Panc1 (cell line): ENCODE measurements around the gene RDX. TPM values are rescaled to one million over a fixed set of nuclear protein-coding genes. Genes with fewer than 3 reads are reported as not detected.

ENCODE experiments used
- ATAC-seq: fragments of 200-7000 bp; cut with Tn5 transposase; 2 replicates; pipeline ENCODE4 v1.9.1; 2020; ENCODE audit warnings: mild to moderate bottlenecking, moderate library complexity
- BruUV-seq: library from RNA; stranded (reverse); fragments of 400-500 nt; replicated peaks from 2 replicates; lab custom pipeline; 2021; lab: Mats Ljungman, UMichigan
- CTCF ChIA-PET: fragments of 300-600 bp; sonication (Branson Sonifier 250); formaldehyde crosslinking; loops from one replicate; lab custom pipeline; 2022; ENCODE audit warnings: antibody characterized with exemption; lab: Charles Lee
- POLR2A ChIA-PET: fragments of 300-600 bp; sonication (Branson Sonifier 250); formaldehyde crosslinking; loops from one replicate; lab custom pipeline; 2022; ENCODE audit warnings: antibody characterized with exemption; lab: Charles Lee
- DNase-seq: peaks from one replicate; pipeline ENCODE4 v3.0.0-alpha.2; 2010; ENCODE audit warnings: low read depth, low spot score
- H3K27ac ChIP-seq: 2 replicates; pipeline ENCODE4 v1.5.1; 2011; ENCODE audit warnings: mild to moderate bottlenecking, low read length, inconsistent platforms
- H3K27me3 ChIP-seq: fragments of 200-500 bp; sonication (Bioruptor generic); 2 replicates; pipeline ENCODE4 v1.6.0; 2014; ENCODE audit warnings: low read length, inconsistent platforms; ENCODE audit not compliant: control insufficient read depth, insufficient read depth
- H3K36me3 ChIP-seq: fragments of 200-500 bp; sonication (Bioruptor generic); 2 replicates; pipeline ENCODE4 v1.5.1; 2014; ENCODE audit warnings: inconsistent platforms, mild to moderate bottlenecking, low read length, moderate library complexity; ENCODE audit not compliant: control insufficient read depth, insufficient read depth
- H3K4me1 ChIP-seq: 2 replicates; pipeline ENCODE4 v1.5.1; 2011; ENCODE audit warnings: inconsistent platforms, mild to moderate bottlenecking, low read length, moderate library complexity; ENCODE audit not compliant: control insufficient read depth, insufficient read depth
- H3K4me3 ChIP-seq, 2 experiments: 2 replicates each; pipeline ENCODE4 v1.5.1; 2011 to 2012; ENCODE audit warnings: low read depth in 2 of 2, low read length in 2 of 2, mild to moderate bottlenecking in 2 of 2, inconsistent platforms in 1 of 2, moderate library complexity in 1 of 2
- H3K9me3 ChIP-seq: fragments of 200-500 bp; sonication (Bioruptor generic); 2 replicates; pipeline ENCODE4 v1.5.1; 2014; ENCODE audit warnings: low read depth, mild to moderate bottlenecking, inconsistent platforms, low read length, moderate library complexity; ENCODE audit not compliant: control insufficient read depth, insufficient read depth
- POLR2AphosphoS5 ChIP-seq: IDR thresholded peaks from 2 replicates; pipeline ENCODE4 v1.6.1; 2012; ENCODE audit warnings: mild to moderate bottlenecking, low read depth, low read length, moderate library complexity
- REST ChIP-seq, 2 experiments: IDR thresholded peaks; 2 replicates each; pipeline ENCODE4 v1.6.1; 2011 to 2012; ENCODE audit warnings: low read depth in 2 of 2, control low read depth in 1 of 2, low read length in 1 of 2, mild to moderate bottlenecking in 1 of 2, moderate library complexity in 1 of 2; ENCODE audit not compliant: insufficient read depth in 1 of 2
- SIN3A ChIP-seq: IDR thresholded peaks from 2 replicates; pipeline ENCODE4 v1.6.1; 2012; ENCODE audit warnings: low read depth, mild to moderate bottlenecking, low read length, moderate library complexity, borderline replicate concordance; ENCODE audit not compliant: insufficient read depth
- TCF7L2 ChIP-seq: IDR thresholded peaks from 2 replicates; pipeline ENCODE4 v1.6.1; 2011; ENCODE audit warnings: mild to moderate bottlenecking, low read depth, low read length, inconsistent platforms
- in situ Hi-C: cut with HindIII; loops from 2 replicates; pipeline ENCODE4 v1.10.0; 2016; ENCODE audit warnings: low sequenced_read_pairs, low pct_unique_long_range_greater_than_20kb
- intact Hi-C: fragments of 100-400 bp; cut with micrococcal nuclease; formaldehyde crosslinking; loops from one replicate; pipeline ENCODE4 v1.10.0; 2022; ENCODE audit not compliant: unreplicated experiment
- total RNA-seq: library from RNA; stranded (reverse); gene quantifications from one replicate; pipeline ENCODE4 v1.2.1, GENCODE V29; 2021; ENCODE audit not compliant: unreplicated experiment
- TF ChIP-seq, protein P1 (sequence below): fragments of 450-650 bp; IDR thresholded peaks from 2 replicates; pipeline ENCODE4 v1.5.1; 2017; ENCODE audit warnings: mild to moderate bottlenecking

The RDX gene
- total RNA-seq, 1 experiment from 2014 or later = 200 TPM

- ATAC-seq (no peak), DNase-seq (no peak)
- Histone ChIP-seq H3K27me3 (no peaks in the 10 kb centered on the region), H3K36me3 (no peaks in the 10 kb centered on the region), H3K9me3 (no peaks in the 10 kb centered on the region), H3K4me1 (peaks cover 5% of the 10 kb centered on the region), H3K27ac (no peak overlapping the region), H3K4me3 (no peak overlapping the region)
- in situ Hi-C loops (no loop called here), intact Hi-C loops (no loop called here)
- TF ChIP-seq POLR2AphosphoS5 (no peak), SIN3A (no peak), REST (IDR thresholded peaks at IDR 0.05; ENCODE audit: insufficient read depth in 1 of 2, low read depth in 2 of 2, low read length in 1 of 2) (no peak), TCF7L2 (no peak)
- TF ChIP-seq, protein P1, sequence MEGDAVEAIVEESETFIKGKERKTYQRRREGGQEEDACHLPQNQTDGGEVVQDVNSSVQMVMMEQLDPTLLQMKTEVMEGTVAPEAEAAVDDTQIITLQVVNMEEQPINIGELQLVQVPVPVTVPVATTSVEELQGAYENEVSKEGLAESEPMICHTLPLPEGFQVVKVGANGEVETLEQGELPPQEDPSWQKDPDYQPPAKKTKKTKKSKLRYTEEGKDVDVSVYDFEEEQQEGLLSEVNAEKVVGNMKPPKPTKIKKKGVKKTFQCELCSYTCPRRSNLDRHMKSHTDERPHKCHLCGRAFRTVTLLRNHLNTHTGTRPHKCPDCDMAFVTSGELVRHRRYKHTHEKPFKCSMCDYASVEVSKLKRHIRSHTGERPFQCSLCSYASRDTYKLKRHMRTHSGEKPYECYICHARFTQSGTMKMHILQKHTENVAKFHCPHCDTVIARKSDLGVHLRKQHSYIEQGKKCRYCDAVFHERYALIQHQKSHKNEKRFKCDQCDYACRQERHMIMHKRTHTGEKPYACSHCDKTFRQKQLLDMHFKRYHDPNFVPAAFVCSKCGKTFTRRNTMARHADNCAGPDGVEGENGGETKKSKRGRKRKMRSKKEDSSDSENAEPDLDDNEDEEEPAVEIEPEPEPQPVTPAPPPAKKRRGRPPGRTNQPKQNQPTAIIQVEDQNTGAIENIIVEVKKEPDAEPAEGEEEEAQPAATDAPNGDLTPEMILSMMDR = no peak
- POLR2A ChIA-PET = no interaction called here
- BruUV-seq = no TSS peak
- CTCF ChIA-PET = no interaction called here
Measured at GRCh38 chr11:110152199-110152598, 144.2 kb downstream of the RDX start.

DNA sequence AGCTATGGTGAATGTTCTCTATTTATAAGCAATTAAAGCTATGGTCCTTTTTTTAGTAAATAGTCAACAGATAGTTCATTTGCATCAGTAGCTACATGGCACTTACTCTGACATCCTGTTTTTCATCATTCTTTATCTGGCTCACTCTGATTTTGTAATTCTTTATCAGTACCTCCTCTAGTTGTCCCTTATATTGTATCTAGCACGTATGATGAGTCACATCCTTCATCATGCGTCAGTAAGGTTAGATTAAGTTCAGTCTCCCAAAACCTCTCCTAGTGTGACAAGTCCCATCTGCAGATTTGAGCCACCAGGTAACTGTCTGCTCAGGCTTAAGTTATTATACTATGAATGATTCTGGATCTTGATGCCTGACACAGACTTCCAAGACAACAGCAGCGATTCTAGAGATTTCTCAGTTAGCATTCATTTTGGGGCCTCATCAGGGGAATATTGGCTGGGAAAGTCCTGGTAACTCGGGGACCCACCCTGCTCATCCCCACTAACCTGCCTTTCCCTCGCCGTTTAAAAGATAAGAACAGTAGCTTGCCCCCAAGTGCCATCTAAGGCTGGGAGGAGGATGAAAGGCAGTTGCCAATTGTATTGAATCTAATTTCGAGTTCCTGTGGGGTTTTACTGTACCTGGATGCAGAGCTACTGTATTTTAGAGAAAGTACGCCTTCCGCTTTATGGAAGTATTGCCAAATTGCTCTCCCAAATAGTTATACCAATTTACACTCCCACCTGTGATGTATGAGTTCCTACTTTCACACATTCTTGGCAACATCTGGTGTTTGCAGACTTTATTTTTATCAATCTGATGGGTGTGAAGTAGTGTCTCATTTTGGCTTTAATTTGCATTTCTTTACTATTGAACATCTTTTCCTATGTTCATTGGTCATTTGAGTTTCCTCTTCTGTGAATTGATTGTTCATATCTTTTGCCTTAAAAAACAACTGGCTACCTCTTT is 147.4 kb downstream of the RDX start:
- ATAC-seq (no peak), DNase-seq (no peak)
- intact Hi-C loops = no loop called here
- no TSS peak for BruUV-seq
- peaks cover 5% of the 10 kb centered on the region for H3K4me1 ChIP-seq
- in situ Hi-C loops = no loop called here
- H3K36me3 ChIP-seq = no peaks in the 10 kb centered on the region
- ChIA-PET CTCF (no interaction called here), POLR2A (no interaction called here)
- no peaks in the 10 kb centered on the region for H3K9me3 ChIP-seq
- no peak overlapping the region for H3K27ac ChIP-seq
- no peaks in the 10 kb centered on the region for H3K27me3 ChIP-seq
- H3K4me3 ChIP-seq = no peak overlapping the region
- TF ChIP-seq TCF7L2 = no peak
- no peak for TF ChIP-seq REST (IDR thresholded peaks at IDR 0.05; ENCODE audit: insufficient read depth in 1 of 2, low read depth in 2 of 2, low read length in 1 of 2)
- TF ChIP-seq, protein P1 = no peak
- no peak for TF ChIP-seq SIN3A
- TF ChIP-seq POLR2AphosphoS5 = no peak
